ENCODE measurements around the gene CYP39A1. TPM values are rescaled to one million over a fixed set of nuclear protein-coding genes. Genes with fewer than 3 reads are reported as not detected.

Gene CYP39A1
- total and polyA plus RNA-seq, 9 of the 15 experiments (the other 6 are each of a cell fraction or from before 2014, with no cell fraction given), result not detected

GRCh38 chr6:46511320-46511719 lies 141.3 kb downstream of the CYP39A1 start:
- in situ Hi-C loops (cut with MboI), result no loop called here
- Histone ChIP-seq H3K9me3 (replicated peaks; ENCODE audit: control insufficient read depth, insufficient read depth, low read depth, low read length) (no peaks in the 10 kb centered on the region), H3K9me1 (ENCODE audit: control insufficient read depth, insufficient read depth, low read length) (no peaks in the 10 kb centered on the region), H3K9ac (ENCODE audit: insufficient read depth in 1 of 2, low read depth in 2 of 2, low read length in 2 of 2) (no peak overlapping the region), H3K27ac (ENCODE audit: extremely low read depth, low read depth, low read length) (no peak overlapping the region), H3K4me1 (replicated peaks in 1 of 2; ENCODE audit: control insufficient read depth in 2 of 2, insufficient read depth in 2 of 2, low read length in 2 of 2) (no peaks in the 10 kb centered on the region), H3K4me3 (no peak overlapping the region), H2AFZ (ENCODE audit: low read depth, low read length) (no peak overlapping the region), H3K36me3 (ENCODE audit: control insufficient read depth, insufficient read depth, low read length) (no peaks in the 10 kb centered on the region), H4K20me1 (replicated peaks; ENCODE audit: control insufficient read depth, insufficient read depth, low read length) (no peaks in the 10 kb centered on the region), H3K4me2 (ENCODE audit: insufficient read depth, low read length) (no peak overlapping the region), H3K27me3 (ENCODE audit: control insufficient read depth in 2 of 2, insufficient read depth in 2 of 2, low read length in 2 of 2) (no peaks in the 10 kb centered on the region), H3K79me2 (ENCODE audit: control insufficient read depth, insufficient read depth, low read length) (no peaks in the 10 kb centered on the region)
- POLR2A ChIA-PET, result interaction anchor here (0.6 kb wide), 1 partner anchor 532 kb away, joined by 3 read pairs; no protein-coding TSS in a partner anchor
- CTCF ChIA-PET (ENCODE audit: low intra/inter-chr PET ratio), result no interaction called here
- no peak for TF ChIP-seq MECOM (CRISPR knock-in tag; IDR thresholded peaks at IDR 0.05)
- no peak for TF ChIP-seq GABPB2 (CRISPR knock-in tag; conservative IDR thresholded peaks at IDR 0.05)
- no peak for TF ChIP-seq CHD4 (IDR thresholded peaks at IDR 0.05; ENCODE audit: insufficient read depth, insufficient replicate concordance, low read depth, low read length, poor library complexity, severe bottlenecking)
- no peak for TF ChIP-seq NFE2 (IDR thresholded peaks at IDR 0.05; ENCODE audit: low read depth)
- no peak for TF ChIP-seq PTRF (tag; IDR thresholded peaks at IDR 0.05)
- TF ChIP-seq ZKSCAN1 (IDR thresholded peaks at IDR 0.05; ENCODE audit: low read depth, low read length), result no peak
- no peak for TF ChIP-seq ZNF699 (CRISPR knock-in tag; IDR thresholded peaks at IDR 0.05; ENCODE audit: insufficient replicate concordance)
- TF ChIP-seq ZNF785 (CRISPR knock-in tag; IDR thresholded peaks at IDR 0.05), result no peak
- TF ChIP-seq, protein P1, sequence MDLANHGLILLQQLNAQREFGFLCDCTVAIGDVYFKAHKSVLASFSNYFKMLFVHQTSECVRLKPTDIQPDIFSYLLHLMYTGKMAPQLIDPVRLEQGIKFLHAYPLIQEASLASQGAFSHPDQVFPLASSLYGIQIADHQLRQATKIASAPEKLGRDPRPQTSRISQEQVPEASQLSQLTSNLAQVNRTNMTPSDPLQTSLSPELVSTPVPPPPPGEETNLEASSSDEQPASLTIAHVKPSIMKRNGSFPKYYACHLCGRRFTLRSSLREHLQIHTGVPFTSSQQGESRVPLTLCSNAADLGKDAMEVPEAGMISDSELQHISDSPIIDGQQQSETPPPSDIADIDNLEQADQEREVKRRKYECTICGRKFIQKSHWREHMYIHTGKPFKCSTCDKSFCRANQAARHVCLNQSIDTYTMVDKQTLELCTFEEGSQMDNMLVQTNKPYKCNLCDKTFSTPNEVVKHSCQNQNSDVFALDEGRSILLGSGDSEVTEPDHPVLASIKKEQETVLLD (IDR thresholded peaks at IDR 0.05), result no peak
- TF ChIP-seq, protein P2, sequence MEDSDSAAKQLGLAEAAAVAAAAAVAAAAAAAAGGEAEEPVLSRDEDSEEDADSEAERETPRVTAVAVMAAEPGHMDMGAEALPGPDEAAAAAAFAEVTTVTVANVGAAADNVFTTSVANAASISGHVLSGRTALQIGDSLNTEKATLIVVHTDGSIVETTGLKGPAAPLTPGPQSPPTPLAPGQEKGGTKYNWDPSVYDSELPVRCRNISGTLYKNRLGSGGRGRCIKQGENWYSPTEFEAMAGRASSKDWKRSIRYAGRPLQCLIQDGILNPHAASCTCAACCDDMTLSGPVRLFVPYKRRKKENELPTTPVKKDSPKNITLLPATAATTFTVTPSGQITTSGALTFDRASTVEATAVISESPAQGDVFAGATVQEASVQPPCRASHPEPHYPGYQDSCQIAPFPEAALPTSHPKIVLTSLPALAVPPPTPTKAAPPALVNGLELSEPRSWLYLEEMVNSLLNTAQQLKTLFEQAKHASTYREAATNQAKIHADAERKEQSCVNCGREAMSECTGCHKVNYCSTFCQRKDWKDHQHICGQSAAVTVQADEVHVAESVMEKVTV (CRISPR knock-in tag; IDR thresholded peaks at IDR 0.05), result no peak
- TF ChIP-seq HNRNPUL1 (IDR thresholded peaks at IDR 0.05; ENCODE audit: low read length), result no peak
- TF ChIP-seq MAFK (IDR thresholded peaks at IDR 0.05; ENCODE audit: low read length), result no peak
- TF ChIP-seq, protein P3, sequence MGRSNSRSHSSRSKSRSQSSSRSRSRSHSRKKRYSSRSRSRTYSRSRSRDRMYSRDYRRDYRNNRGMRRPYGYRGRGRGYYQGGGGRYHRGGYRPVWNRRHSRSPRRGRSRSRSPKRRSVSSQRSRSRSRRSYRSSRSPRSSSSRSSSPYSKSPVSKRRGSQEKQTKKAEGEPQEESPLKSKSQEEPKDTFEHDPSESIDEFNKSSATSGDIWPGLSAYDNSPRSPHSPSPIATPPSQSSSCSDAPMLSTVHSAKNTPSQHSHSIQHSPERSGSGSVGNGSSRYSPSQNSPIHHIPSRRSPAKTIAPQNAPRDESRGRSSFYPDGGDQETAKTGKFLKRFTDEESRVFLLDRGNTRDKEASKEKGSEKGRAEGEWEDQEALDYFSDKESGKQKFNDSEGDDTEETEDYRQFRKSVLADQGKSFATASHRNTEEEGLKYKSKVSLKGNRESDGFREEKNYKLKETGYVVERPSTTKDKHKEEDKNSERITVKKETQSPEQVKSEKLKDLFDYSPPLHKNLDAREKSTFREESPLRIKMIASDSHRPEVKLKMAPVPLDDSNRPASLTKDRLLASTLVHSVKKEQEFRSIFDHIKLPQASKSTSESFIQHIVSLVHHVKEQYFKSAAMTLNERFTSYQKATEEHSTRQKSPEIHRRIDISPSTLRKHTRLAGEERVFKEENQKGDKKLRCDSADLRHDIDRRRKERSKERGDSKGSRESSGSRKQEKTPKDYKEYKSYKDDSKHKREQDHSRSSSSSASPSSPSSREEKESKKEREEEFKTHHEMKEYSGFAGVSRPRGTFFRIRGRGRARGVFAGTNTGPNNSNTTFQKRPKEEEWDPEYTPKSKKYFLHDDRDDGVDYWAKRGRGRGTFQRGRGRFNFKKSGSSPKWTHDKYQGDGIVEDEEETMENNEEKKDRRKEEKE (IDR thresholded peaks at IDR 0.05; ENCODE audit: borderline replicate concordance in 1 of 2, control insufficient read depth in 1 of 2, low read depth in 2 of 2, low read length in 1 of 2), result no peak
- no peak for TF ChIP-seq NBN (IDR thresholded peaks at IDR 0.05; ENCODE audit: low read depth)
- TF ChIP-seq ELF2 (CRISPR knock-in tag; IDR thresholded peaks at IDR 0.05), result no peak
- no peak for TF ChIP-seq TOE1 (IDR thresholded peaks at IDR 0.05; ENCODE audit: borderline replicate concordance)
- no peak for TF ChIP-seq TOE1 (CRISPR knock-in tag; IDR thresholded peaks at IDR 0.05; ENCODE audit: borderline replicate concordance, low read depth)
- no peak for TF ChIP-seq MCM7 (IDR thresholded peaks at IDR 0.05)
- TF ChIP-seq ZNF311 (CRISPR knock-in tag; IDR thresholded peaks at IDR 0.05), result no peak
- under 1% methylated on average over 7 of the region's 7 CpGs for WGBS (ENCODE audit: insufficient coverage, low coverage, missing lambda C conversion rate)
- intact Hi-C loops (cut with micrococcal nuclease), result no loop called here
- DNase-seq (ENCODE audit: extremely low read depth in 1 of 4, low spot score in 3 of 4) (no peak), FAIRE-seq (no peak), ATAC-seq (no peak)
- BruUV-seq (replicated peaks), result no TSS peak

Measured in K562 (cell line).